IPS DF 4.7 (cell line): ENCODE results near the gene HECTD4.
"Not testable (repeated sequence)": the region's sequence is repeated elsewhere in the genome, so short reads cannot be mapped to it uniquely, and the experiment has no call there.

ENCODE experiments used
- DNase-seq: peaks from one replicate; pipeline ENCODE4 v3.0.0-alpha.2; 2013; ENCODE audit warnings: low spot score; ENCODE audit errors: extremely low read depth

Gene HECTD4

GRCh38 chr12:112162241-112162790 is 219.9 kb downstream of the HECTD4 start:
- DNase-seq, result no peak

- no peak for DNase-seq
These were observed 220.5 kb downstream of the HECTD4 start for GRCh38 chr12:112161711-112162110.

- DNase-seq, result no peak
These were observed 221.6 kb downstream of the HECTD4 start for GRCh38 chr12:112160611-112161010.

- no peak for DNase-seq
These were observed 223.1 kb downstream of the HECTD4 start for GRCh38 chr12:112159146-112159541.

GRCh38 chr12:112158461-112159145 is 223.6 kb downstream of the HECTD4 start:
- DNase-seq, result not testable (repeated sequence)

- DNase-seq, result no peak
These were observed 228.4 kb downstream of the HECTD4 start for GRCh38 chr12:112153893-112154219.

- no peak for DNase-seq
These were observed 228.9 kb downstream of the HECTD4 start for GRCh38 chr12:112153181-112153892.

GRCh38 chr12:112151766-112152541 is 230.3 kb downstream of the HECTD4 start:
- no peak for DNase-seq

GRCh38 chr12:112149596-112149995 is 232.6 kb downstream of the HECTD4 start:
- DNase-seq, result no peak

- no peak for DNase-seq
These were observed 234.2 kb downstream of the HECTD4 start for GRCh38 chr12:112148031-112148513.

- no peak for DNase-seq
These were observed 236.1 kb downstream of the HECTD4 start for GRCh38 chr12:112146123-112146522.

- DNase-seq, result no peak
These were observed 241.5 kb downstream of the HECTD4 start for GRCh38 chr12:112140728-112141127.

- no peak for DNase-seq
These were observed 247.5 kb downstream of the HECTD4 start for GRCh38 chr12:112134731-112135130.

- no peak for DNase-seq
These were observed 248.8 kb downstream of the HECTD4 start for GRCh38 chr12:112133418-112133817.

- DNase-seq, result no peak
These were observed 250.5 kb downstream of the HECTD4 start for GRCh38 chr12:112131686-112132085.

GRCh38 chr12:112130441-112130998 is 251.7 kb downstream of the HECTD4 start:
- no peak for DNase-seq

GRCh38 chr12:112126911-112127310 is 255.3 kb downstream of the HECTD4 start:
- no peak for DNase-seq

GRCh38 chr12:112126000-112126438 is 256.2 kb downstream of the HECTD4 start:
- no peak for DNase-seq

- DNase-seq, result peak; percentile 91
These were observed 256.8 kb downstream of the HECTD4 start, which contains the start of gene TRAFD1 for GRCh38 chr12:112125250-112125999. TSS of gene TRAFD1 (plus strand) at chr12:112125560. CDS start at chr12:112130523, 4,963 bp downstream.

GRCh38 chr12:112124918-112125249 is 257.3 kb downstream of the HECTD4 start:
- no peak for DNase-seq
